AG04450 (cell line): ENCODE results near the gene SPATA6L. TPM values are rescaled to one million over a fixed set of nuclear protein-coding genes. Genes with fewer than 3 reads are reported as not detected.

Experiments used
- CTCF ChIA-PET: fragments of 300-600, 350-600 bp; formaldehyde crosslinking; extraction: SDS; loops from one replicate; lab custom pipeline; 2022; ENCODE audit warnings: antibody characterized with exemption, inconsistent platforms; lab: Charles Lee
- POLR2A ChIA-PET: fragments of 350-600 bp; formaldehyde crosslinking; extraction: SDS; loops from one replicate; lab custom pipeline; 2021; ENCODE audit warnings: antibody characterized with exemption, inconsistent platforms; lab: Yijun Ruan, JAX
- DNase-seq: peaks from one replicate; pipeline ENCODE4 v3.0.0-alpha.2; 2011; ENCODE audit warnings: low read depth, low spot score
- H3K27ac ChIP-seq: one replicate; pipeline ENCODE4 v1.5.1; 2012; ENCODE audit warnings: low read depth, low read length, control low read depth
- H3K27me3 ChIP-seq: one replicate; pipeline ENCODE4 v1.6.0; 2012; ENCODE audit warnings: low read length; ENCODE audit not compliant: control insufficient read depth, insufficient read depth
- H3K4me3 ChIP-seq: 2 replicates; pipeline ENCODE4 v1.5.1; 2011; ENCODE audit warnings: mild to moderate bottlenecking, low read depth, low read length, control low read depth
- H3K9me3 ChIP-seq: 2 replicates; pipeline ENCODE4 v1.5.1; 2012; ENCODE audit warnings: low read length; ENCODE audit not compliant: control insufficient read depth, insufficient read depth
- polyA plus RNA-seq: library from polyadenylated mRNA; depleted of rRNA; stranded (reverse); fragments of >200 nt; gene quantifications from 2 replicates; pipeline ENCODE4 v1.2.3, GENCODE V29; 2011
- TF ChIP-seq, protein P1 (sequence below): IDR thresholded peaks from 2 replicates; pipeline ENCODE4 v1.5.1; 2011; ENCODE audit warnings: low read depth, low read length, control low read depth, inconsistent platforms

The SPATA6L gene
- polyA plus RNA-seq, 1 experiment: 1.0 TPM

GRCh38 chr9:4665357-4665756 is 923 bp downstream of the SPATA6L start:
- H3K27me3 ChIP-seq: no peaks in the 10 kb centered on the region
- H3K4me3 ChIP-seq: no peak overlapping the region
- TF ChIP-seq, protein P1, sequence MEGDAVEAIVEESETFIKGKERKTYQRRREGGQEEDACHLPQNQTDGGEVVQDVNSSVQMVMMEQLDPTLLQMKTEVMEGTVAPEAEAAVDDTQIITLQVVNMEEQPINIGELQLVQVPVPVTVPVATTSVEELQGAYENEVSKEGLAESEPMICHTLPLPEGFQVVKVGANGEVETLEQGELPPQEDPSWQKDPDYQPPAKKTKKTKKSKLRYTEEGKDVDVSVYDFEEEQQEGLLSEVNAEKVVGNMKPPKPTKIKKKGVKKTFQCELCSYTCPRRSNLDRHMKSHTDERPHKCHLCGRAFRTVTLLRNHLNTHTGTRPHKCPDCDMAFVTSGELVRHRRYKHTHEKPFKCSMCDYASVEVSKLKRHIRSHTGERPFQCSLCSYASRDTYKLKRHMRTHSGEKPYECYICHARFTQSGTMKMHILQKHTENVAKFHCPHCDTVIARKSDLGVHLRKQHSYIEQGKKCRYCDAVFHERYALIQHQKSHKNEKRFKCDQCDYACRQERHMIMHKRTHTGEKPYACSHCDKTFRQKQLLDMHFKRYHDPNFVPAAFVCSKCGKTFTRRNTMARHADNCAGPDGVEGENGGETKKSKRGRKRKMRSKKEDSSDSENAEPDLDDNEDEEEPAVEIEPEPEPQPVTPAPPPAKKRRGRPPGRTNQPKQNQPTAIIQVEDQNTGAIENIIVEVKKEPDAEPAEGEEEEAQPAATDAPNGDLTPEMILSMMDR: no peak
- no peaks in the 10 kb centered on the region; the same call in 1 of the 2 replicates for H3K9me3 ChIP-seq
- ChIA-PET POLR2A (no interaction called here), CTCF (interaction anchor here (0.8 to 1.1 kb wide), 7 partner anchors 13 to 95 kb away, joined by 3 to 6 read pairs (median 3); partner anchors contain the start of gene CDC37L1)
- no peak overlapping the region for H3K27ac ChIP-seq
- no peak for DNase-seq

- Histone ChIP-seq H3K9me3 (no peaks in the 10 kb centered on the region; the same call in 1 of the 2 replicates), H3K27ac (no peak overlapping the region), H3K4me3 (peak overlapping the region; percentile 34), H3K27me3 (no peaks in the 10 kb centered on the region)
- no peak for DNase-seq
- CTCF ChIA-PET: interaction anchor here (0.6 to 1.6 kb wide), 2 partner anchors 95 to 324 kb away, joined by 3 read pairs; no protein-coding TSS in a partner anchor
- TF ChIP-seq, protein P1: no peak
- POLR2A ChIA-PET: no interaction called here
These were observed 2.3 kb downstream of the SPATA6L start for GRCh38 chr9:4663956-4664355.

DNA sequence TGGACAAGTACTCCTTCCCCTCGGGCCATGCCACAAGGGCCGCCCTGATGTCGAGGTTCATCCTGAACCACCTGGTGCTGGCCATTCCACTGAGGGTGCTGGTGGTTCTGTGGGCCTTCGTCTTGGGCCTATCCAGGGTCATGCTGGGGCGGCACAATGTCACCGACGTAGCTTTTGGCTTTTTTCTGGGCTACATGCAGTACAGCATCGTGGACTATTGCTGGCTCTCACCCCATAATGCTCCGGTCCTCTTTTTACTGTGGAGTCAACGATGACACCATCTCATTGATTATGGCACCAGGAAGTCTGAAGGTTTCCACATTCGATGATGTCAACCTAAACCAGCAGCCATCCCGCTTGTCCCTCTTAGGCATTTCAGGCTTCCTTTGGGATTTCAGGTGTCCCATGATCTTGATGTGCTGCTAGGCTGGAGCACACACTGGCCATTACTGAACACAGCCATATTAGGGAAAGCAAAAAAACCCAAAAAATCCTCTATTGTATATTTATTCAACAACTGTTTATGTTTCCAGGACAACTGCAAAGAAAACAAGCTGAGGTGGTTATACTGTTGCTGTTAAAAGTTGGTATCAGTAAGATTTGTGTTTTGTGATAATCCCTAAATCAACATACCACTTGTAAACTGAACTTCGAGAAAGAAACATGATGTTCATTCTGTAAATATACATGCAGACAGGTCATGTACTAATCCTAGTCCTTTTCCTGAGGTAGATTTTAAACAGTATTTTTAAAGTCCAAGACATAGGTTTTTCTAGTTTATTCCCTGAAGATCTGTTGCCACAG is 3.1 kb downstream of the SPATA6L start:
- H3K4me3 ChIP-seq: peak overlapping the region; percentile 76
- no peak for DNase-seq
- H3K27me3 ChIP-seq: no peaks in the 10 kb centered on the region
- no peaks in the 10 kb centered on the region; the same call in 1 of the 2 replicates for H3K9me3 ChIP-seq
- CTCF ChIA-PET: interaction anchor here (0.6 to 1.6 kb wide), 4 partner anchors 23 to 347 kb away, joined by 3 to 5 read pairs (median 3); no protein-coding TSS in a partner anchor
- TF ChIP-seq, protein P1: no peak
- POLR2A ChIA-PET: interaction anchor here (0.9 to 1.1 kb wide), 2 partner anchors 16 to 78 kb away, joined by 3 read pairs; partner anchors contain the start of genes AK3 and CDC37L1
- H3K27ac ChIP-seq: peak overlapping the region; percentile 33

- ChIA-PET POLR2A (interaction anchor here (0.9 to 1.1 kb wide), 2 partner anchors 17 to 79 kb away, joined by 3 read pairs; partner anchors contain the start of genes AK3 and CDC37L1), CTCF (interaction anchor here (0.6 to 1.5 kb wide), 8 partner anchors 10 to 347 kb away, joined by 3 to 5 read pairs (median 3); partner anchors contain the start of gene AK3)
- TF ChIP-seq, protein P1: peak; percentile 65
- peak within 1 kb of the TSS; percentile 76 for H3K4me3 ChIP-seq
- H3K27ac ChIP-seq: peak within 1 kb of the TSS; percentile 33
- H3K9me3 ChIP-seq: no peaks in the 10 kb centered on the region; the same call in 1 of the 2 replicates
- DNase-seq: no peak
- no peaks in the 10 kb centered on the region for H3K27me3 ChIP-seq
These were observed 3.9 kb downstream of the SPATA6L start, which contains the start of gene PLPP6 for GRCh38 chr9:4662108-4662988. TSS of gene PLPP6 (plus strand) at chr9:4662294. CDS start at chr9:4662376, 82 bp downstream.
